Measurements from ENCODE around the gene IQSEC2.
A peak's percentile ranks its signal among the peaks of the same experiment; 100 is the strongest.

The IQSEC2 gene

DNA sequence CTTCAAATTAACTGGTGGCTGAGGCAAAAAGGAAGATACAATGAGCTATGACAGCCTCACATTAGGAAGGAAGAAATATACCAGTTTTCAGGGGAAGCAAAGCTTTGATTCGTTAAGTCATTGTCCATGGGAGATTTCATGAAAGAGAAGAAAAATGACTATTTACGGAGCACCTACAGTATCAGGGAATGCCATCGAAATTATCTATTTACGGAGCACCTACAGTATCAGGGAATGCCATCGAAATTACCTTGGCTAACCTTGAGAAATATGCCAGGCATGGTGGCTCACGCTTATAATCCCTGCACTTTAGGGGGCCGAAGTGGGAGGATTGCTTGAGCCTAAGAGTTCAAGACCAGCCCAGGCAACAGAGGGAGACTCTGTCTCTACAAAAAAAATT is 28.5 kb upstream of the IQSEC2 start:
- no peak overlapping the region for H3K4me3 ChIP-seq (ENCODE audit: low read length)
- H3K4me1 ChIP-seq (ENCODE audit: low read length) = peaks cover 14% of the 10 kb centered on the region
- H2AFZ ChIP-seq (ENCODE audit: low read depth, low read length) = no peak overlapping the region
- H3K27ac ChIP-seq (ENCODE audit: low read length) = no peak overlapping the region
- no peak overlapping the region for H3K9ac ChIP-seq (ENCODE audit: low read length)
- no peaks in the 10 kb centered on the region for H4K20me1 ChIP-seq (ENCODE audit: insufficient read depth, low read length)
- TF ChIP-seq EZH2phosphoT487 (IDR thresholded peaks at IDR 0.05; ENCODE audit: low read depth) (no peak), CTCF (IDR thresholded peaks at IDR 0.05; ENCODE audit: low read depth, low read length) (no peak)
- no peaks in the 10 kb centered on the region for H3K9me3 ChIP-seq (ENCODE audit: insufficient read depth, low read length)
- no peaks in the 10 kb centered on the region for H3K79me2 ChIP-seq (ENCODE audit: low read length)
- peaks cover 6% of the 10 kb centered on the region; the same call in 1 of the 2 replicates for H3K27me3 ChIP-seq (ENCODE audit: low read depth, low read length)
- H3K36me3 ChIP-seq (replicated peaks; ENCODE audit: low read depth, low read length) = no peaks in the 10 kb centered on the region
- H3K4me2 ChIP-seq (ENCODE audit: low read length) = no peak overlapping the region

GRCh38 chrX:53308836-53309235 is 27.5 kb upstream of the IQSEC2 start:
- Histone ChIP-seq H2AFZ (ENCODE audit: low read depth, low read length) (no peak overlapping the region), H3K4me1 (ENCODE audit: low read length) (peaks cover 14% of the 10 kb centered on the region), H3K9me3 (ENCODE audit: insufficient read depth, low read length) (no peaks in the 10 kb centered on the region), H3K27me3 (ENCODE audit: low read depth, low read length) (peaks cover 6% of the 10 kb centered on the region; the same call in 1 of the 2 replicates), H3K36me3 (replicated peaks; ENCODE audit: low read depth, low read length) (no peaks in the 10 kb centered on the region), H4K20me1 (ENCODE audit: insufficient read depth, low read length) (no peaks in the 10 kb centered on the region), H3K4me3 (ENCODE audit: low read length) (no peak overlapping the region), H3K9ac (ENCODE audit: low read length) (no peak overlapping the region), H3K4me2 (ENCODE audit: low read length) (no peak overlapping the region), H3K79me2 (ENCODE audit: low read length) (no peaks in the 10 kb centered on the region), H3K27ac (ENCODE audit: low read length) (no peak overlapping the region)
- no peak for TF ChIP-seq EZH2phosphoT487 (IDR thresholded peaks at IDR 0.05; ENCODE audit: low read depth)
- no peak for TF ChIP-seq CTCF (IDR thresholded peaks at IDR 0.05; ENCODE audit: low read depth, low read length)

DNA sequence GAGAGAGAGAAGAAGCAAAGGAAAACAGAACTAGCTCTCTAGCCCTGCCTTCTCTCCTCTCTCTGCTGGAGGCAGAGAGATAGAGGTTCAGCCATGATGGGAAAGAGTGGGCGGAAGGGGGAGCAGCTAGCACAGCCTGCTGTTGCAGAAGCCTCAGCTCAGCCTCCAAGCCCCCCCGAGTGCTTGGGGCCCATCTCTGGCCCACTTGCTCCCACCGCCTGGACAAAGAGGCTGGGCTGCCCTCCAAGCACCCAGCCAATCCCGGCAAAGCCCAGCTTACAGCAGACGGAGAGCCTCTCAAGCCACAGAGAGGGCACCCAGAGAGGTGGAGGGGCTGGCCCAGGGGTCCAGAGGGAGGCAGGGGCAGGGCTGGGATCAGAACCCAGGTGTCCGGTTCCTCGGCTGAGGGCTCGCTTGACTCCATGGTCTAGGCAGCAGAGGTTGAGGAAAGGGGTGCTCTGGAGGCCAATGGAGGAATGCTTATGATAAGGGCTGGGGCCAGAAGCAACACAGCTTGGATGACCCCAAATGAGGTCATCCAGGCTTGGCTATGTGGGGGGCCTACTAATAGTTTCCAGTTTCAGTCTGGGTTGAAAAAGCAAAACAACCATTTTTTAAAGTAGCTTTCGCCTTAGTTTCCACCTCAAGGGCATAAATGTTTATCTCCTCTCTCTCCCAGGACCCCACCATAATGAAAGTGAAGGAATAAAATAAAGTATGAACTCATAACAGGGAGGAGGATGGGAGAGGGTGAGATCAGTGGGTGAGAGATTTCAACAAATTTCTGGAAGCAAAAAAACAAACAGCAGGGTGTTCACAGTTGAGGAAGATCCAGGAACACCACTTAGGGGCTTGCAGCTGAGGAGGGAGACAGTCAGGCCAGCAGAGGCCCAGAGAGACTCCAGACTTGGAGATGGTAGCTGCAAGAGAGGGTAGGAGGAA is 24.9 kb upstream of the IQSEC2 start:
- Histone ChIP-seq H3K27ac (ENCODE audit: low read length) (no peak overlapping the region), H3K27me3 (ENCODE audit: low read depth, low read length) (peaks cover 6% of the 10 kb centered on the region; the same call in 1 of the 2 replicates), H4K20me1 (ENCODE audit: insufficient read depth, low read length) (no peaks in the 10 kb centered on the region), H3K9ac (ENCODE audit: low read length) (no peak overlapping the region), H3K4me3 (ENCODE audit: low read length) (no peak overlapping the region), H3K9me3 (ENCODE audit: insufficient read depth, low read length) (no peaks in the 10 kb centered on the region), H3K4me2 (ENCODE audit: low read length) (0 out of 2 replicates have a peak overlapping the region, but pooled peaks have one; percentile 9), H2AFZ (ENCODE audit: low read depth, low read length) (no peak overlapping the region), H3K4me1 (ENCODE audit: low read length) (peaks cover 7% of the 10 kb centered on the region), H3K79me2 (ENCODE audit: low read length) (no peaks in the 10 kb centered on the region), H3K36me3 (replicated peaks; ENCODE audit: low read depth, low read length) (no peaks in the 10 kb centered on the region)
- TF ChIP-seq EZH2phosphoT487 (IDR thresholded peaks at IDR 0.05; ENCODE audit: low read depth) = no peak
- no peak for TF ChIP-seq CTCF (IDR thresholded peaks at IDR 0.05; ENCODE audit: low read depth, low read length)

GRCh38 chrX:53305219-53305995 is 24.0 kb upstream of the IQSEC2 start:
- H3K27me3 ChIP-seq (ENCODE audit: low read depth, low read length) = peaks cover 6% of the 10 kb centered on the region; the same call in 1 of the 2 replicates
- H3K4me2 ChIP-seq (ENCODE audit: low read length) = 0 out of 2 replicates have a peak overlapping the region, but pooled peaks have one; percentile 9
- H3K9ac ChIP-seq (ENCODE audit: low read length) = no peak overlapping the region
- TF ChIP-seq CTCF (IDR thresholded peaks at IDR 0.05; ENCODE audit: low read depth, low read length) (no peak), EZH2phosphoT487 (IDR thresholded peaks at IDR 0.05; ENCODE audit: low read depth) (no peak)
- H3K27ac ChIP-seq (ENCODE audit: low read length) = no peak overlapping the region
- H3K9me3 ChIP-seq (ENCODE audit: insufficient read depth, low read length) = no peaks in the 10 kb centered on the region
- H3K4me1 ChIP-seq (ENCODE audit: low read length) = peaks cover 7% of the 10 kb centered on the region
- H3K4me3 ChIP-seq (ENCODE audit: low read length) = no peak overlapping the region
- H3K79me2 ChIP-seq (ENCODE audit: low read length) = no peaks in the 10 kb centered on the region
- no peaks in the 10 kb centered on the region for H4K20me1 ChIP-seq (ENCODE audit: insufficient read depth, low read length)
- H2AFZ ChIP-seq (ENCODE audit: low read depth, low read length) = no peak overlapping the region
- no peaks in the 10 kb centered on the region for H3K36me3 ChIP-seq (replicated peaks; ENCODE audit: low read depth, low read length)
